HUES64 (cell line): ENCODE measurements around the gene GOLGA2. TPM values are rescaled to one million over a fixed set of nuclear protein-coding genes. Genes with fewer than 3 reads are reported as not detected.

Experiments
- H3K27ac ChIP-seq: 2 replicates; pipeline ENCODE4 v1.7.0; 2013; ENCODE audit warnings: low read depth, low read length, inconsistent platforms
- H3K27me3 ChIP-seq: 2 replicates; pipeline ENCODE4 v1.6.1; 2013; ENCODE audit warnings: mild to moderate bottlenecking, low read length; ENCODE audit not compliant: insufficient read depth
- H3K36me3 ChIP-seq: 2 replicates; pipeline ENCODE4 v1.6.1; 2013; ENCODE audit warnings: mild to moderate bottlenecking, low read length; ENCODE audit not compliant: insufficient read depth
- H3K4me1 ChIP-seq: 2 replicates; pipeline ENCODE4 v1.6.1; 2013; ENCODE audit warnings: mild to moderate bottlenecking, low read length, moderate library complexity; ENCODE audit not compliant: insufficient read depth
- H3K4me3 ChIP-seq: 2 replicates; pipeline ENCODE4 v1.5.1; 2013; ENCODE audit warnings: mild to moderate bottlenecking, low read length, moderate library complexity
- H3K9ac ChIP-seq: 2 replicates; pipeline ENCODE4 v1.6.1; 2013; ENCODE audit warnings: mild to moderate bottlenecking, low read depth, low read length
- H3K9me3 ChIP-seq: 2 replicates; pipeline ENCODE4 v1.6.1; 2013; ENCODE audit warnings: low read depth, low read length; ENCODE audit not compliant: insufficient read depth
- whole genome bisulfite sequencing: fragments of 150-250, 120-280 bp; methylation state at CpG from one replicate; pipeline ENCODE4 v1.1.7; 2013; ENCODE audit warnings: missing lambda C conversion rate; 5-methylcytosine and 5-hydroxymethylcytosine counted together
- polyA plus RNA-seq, 2 experiments: library from polyadenylated mRNA; stranded (reverse); fragments of 50-300 nt; gene quantifications; one replicate each; pipeline ENCODE4 v1.2.3, GENCODE V29; 2013

The GOLGA2 gene, protein sequence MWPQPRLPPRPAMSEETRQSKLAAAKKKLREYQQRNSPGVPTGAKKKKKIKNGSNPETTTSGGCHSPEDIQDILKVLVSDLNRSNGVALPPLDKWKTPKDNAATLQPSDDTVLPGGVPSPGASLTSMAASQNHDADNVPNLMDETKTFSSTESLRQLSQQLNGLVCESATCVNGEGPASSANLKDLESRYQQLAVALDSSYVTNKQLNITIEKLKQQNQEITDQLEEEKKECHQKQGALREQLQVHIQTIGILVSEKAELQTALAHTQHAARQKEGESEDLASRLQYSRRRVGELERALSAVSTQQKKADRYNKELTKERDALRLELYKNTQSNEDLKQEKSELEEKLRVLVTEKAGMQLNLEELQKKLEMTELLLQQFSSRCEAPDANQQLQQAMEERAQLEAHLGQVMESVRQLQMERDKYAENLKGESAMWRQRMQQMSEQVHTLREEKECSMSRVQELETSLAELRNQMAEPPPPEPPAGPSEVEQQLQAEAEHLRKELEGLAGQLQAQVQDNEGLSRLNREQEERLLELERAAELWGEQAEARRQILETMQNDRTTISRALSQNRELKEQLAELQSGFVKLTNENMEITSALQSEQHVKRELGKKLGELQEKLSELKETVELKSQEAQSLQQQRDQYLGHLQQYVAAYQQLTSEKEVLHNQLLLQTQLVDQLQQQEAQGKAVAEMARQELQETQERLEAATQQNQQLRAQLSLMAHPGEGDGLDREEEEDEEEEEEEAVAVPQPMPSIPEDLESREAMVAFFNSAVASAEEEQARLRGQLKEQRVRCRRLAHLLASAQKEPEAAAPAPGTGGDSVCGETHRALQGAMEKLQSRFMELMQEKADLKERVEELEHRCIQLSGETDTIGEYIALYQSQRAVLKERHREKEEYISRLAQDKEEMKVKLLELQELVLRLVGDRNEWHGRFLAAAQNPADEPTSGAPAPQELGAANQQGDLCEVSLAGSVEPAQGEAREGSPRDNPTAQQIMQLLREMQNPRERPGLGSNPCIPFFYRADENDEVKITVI
- polyA plus RNA-seq (2013, experiment 1 of 2), result 22.2 TPM
- polyA plus RNA-seq (2013, experiment 2 of 2), result 24.2 TPM

DNA sequence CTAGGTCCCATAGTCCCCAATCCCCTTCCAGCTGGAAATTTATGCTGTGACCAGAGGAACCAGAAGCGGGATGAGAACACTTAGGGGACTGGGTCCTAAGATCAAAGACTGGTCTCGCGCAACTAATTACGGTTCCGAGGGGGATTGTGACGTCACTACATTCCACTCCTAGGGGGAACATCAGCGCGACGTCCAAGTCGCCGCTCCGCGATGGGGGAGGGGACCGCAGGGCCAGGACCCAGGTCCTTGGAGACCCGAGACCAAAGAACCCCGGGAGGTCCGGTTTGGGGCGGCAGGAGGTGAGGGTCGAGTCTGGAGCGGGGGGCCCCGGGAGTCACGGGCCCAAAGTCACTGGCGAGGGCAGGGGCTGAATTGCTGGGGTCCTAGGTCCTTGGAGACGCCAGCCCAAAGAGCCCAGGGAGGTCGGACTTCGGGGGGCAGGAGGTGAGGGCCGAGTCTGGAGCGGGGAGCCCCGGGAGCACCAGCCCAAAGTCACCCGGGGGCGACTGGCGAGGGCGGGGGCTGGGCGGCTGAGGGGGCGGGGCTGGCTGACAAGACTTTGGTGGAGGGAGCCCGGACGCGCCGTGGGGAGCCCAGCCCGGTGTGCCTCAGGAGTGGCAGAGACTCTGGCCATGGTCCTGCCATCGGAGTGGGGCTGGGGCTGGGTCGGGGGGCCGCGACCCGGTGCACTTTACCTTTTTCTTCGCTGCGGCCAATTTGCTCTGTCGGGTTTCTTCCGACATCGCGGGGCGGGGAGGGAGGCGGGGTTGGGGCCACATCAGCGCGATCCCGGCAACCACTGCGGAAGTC, at the start of gene GOLGA2:
Gene GOLGA2, minus strand, starts transcription at position 810 of the 810 bp plus-strand sequence. Its CDS starts 31 bp downstream, at position 779.
- Histone ChIP-seq H3K4me3 (peak within 1 kb of the TSS; percentile 72), H3K9ac (peak within 1 kb of the TSS; percentile 81), H3K36me3 (peaks cover 25% of the 10 kb centered on the region), H3K4me1 (no peaks in the 10 kb centered on the region), H3K27me3 (no peaks in the 10 kb centered on the region), H3K27ac (peak within 1 kb of the TSS; percentile 91), H3K9me3 (no peaks in the 10 kb centered on the region)
- WGBS, result under 1% methylated on average over 57 of the region's 57 CpGs

DNA sequence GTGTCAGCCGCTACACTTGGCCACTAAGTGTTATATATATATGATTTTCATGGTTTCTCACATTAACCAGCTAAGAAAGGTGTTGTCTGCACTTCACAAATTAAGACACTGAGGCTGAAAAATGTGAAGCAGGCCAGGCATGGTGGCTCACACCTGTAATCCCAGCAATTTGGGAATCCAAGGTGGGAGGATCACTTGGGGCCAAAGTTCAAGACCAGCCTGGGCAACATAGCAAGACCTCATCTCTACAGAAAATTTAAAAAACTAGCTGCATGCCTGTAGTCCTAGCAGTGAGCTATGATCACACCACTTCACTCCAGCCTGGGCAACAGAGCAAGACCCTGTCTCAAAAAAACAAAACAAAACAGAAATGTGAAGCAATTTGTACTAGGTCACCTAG, 48.6 kb upstream of the GOLGA2 start:
- no CpG with 5 or more reads among the region's 1 CpG for WGBS
- Histone ChIP-seq H3K9ac (no peak overlapping the region), H3K9me3 (no peaks in the 10 kb centered on the region), H3K27me3 (no peaks in the 10 kb centered on the region), H3K36me3 (peaks cover 44% of the 10 kb centered on the region), H3K4me1 (peaks cover 6% of the 10 kb centered on the region; the same call in 1 of the 2 replicates), H3K27ac (no peak overlapping the region), H3K4me3 (no peak overlapping the region)

DNA sequence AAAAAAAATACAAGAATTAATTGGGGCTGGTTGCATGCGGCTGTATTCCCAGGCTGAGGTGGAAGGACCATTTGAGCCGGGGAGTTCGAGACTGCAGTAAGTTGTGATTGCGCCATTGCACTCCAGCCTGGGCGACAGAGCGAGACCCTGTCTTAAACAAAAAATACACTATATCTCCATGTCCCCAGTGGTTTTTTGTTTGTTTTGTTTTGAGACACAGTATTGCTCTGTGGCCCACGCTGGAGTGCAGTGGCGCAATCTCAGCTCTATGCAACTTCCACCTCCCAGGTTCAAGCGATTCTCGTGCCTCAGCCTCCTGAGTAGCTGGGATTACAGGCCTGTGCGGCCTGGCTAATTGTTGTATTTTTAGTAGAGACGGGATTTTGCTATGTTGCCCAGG, 48.0 kb upstream of the GOLGA2 start:
- H3K4me3 ChIP-seq, result peak overlapping the region; percentile 68
- WGBS, result 96% methylated on average over 12 of the region's 12 CpGs
- no peaks in the 10 kb centered on the region for H3K9me3 ChIP-seq
- H3K27me3 ChIP-seq, result no peaks in the 10 kb centered on the region
- H3K27ac ChIP-seq, result no peak overlapping the region
- H3K4me1 ChIP-seq, result peaks cover 6% of the 10 kb centered on the region; the same call in 1 of the 2 replicates
- peaks cover 41% of the 10 kb centered on the region for H3K36me3 ChIP-seq
- H3K9ac ChIP-seq, result peak overlapping the region; percentile 80; the same call in 1 of the 2 replicates

DNA sequence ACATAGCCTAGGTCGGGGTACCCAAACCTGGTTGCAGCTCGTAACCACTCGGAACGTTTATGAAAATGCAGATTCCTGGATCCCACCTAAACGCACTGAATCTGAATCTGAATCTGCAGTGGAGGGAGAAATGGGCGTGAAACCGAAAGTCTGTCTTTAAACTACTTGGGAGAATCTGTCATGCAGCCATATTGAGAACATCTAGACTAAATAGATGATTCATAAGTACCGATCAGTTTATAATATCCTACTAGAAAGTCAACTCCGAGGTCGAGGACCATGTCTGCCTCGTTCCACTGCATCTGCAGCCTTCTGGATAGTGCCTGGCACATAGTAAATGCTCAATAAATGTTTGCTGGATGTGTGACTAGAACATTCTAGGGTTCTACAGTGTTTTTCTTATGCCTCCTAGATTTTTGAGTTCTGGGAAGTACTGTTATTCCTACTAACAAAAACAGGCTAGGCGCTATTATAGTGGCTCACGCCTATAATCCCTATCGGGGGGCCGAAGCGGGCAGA, 47.5 kb upstream of the GOLGA2 start:
- H3K4me1 ChIP-seq, result peaks cover 6% of the 10 kb centered on the region; the same call in 1 of the 2 replicates
- H3K27ac ChIP-seq, result no peak overlapping the region; the same call in 1 of the 2 replicates
- peak overlapping the region; percentile 68 for H3K4me3 ChIP-seq
- H3K9ac ChIP-seq, result peak overlapping the region; percentile 80
- H3K27me3 ChIP-seq, result no peaks in the 10 kb centered on the region
- peaks cover 40% of the 10 kb centered on the region for H3K36me3 ChIP-seq
- H3K9me3 ChIP-seq, result no peaks in the 10 kb centered on the region
- WGBS, result 33% methylated on average over 16 of the region's 16 CpGs

DNA sequence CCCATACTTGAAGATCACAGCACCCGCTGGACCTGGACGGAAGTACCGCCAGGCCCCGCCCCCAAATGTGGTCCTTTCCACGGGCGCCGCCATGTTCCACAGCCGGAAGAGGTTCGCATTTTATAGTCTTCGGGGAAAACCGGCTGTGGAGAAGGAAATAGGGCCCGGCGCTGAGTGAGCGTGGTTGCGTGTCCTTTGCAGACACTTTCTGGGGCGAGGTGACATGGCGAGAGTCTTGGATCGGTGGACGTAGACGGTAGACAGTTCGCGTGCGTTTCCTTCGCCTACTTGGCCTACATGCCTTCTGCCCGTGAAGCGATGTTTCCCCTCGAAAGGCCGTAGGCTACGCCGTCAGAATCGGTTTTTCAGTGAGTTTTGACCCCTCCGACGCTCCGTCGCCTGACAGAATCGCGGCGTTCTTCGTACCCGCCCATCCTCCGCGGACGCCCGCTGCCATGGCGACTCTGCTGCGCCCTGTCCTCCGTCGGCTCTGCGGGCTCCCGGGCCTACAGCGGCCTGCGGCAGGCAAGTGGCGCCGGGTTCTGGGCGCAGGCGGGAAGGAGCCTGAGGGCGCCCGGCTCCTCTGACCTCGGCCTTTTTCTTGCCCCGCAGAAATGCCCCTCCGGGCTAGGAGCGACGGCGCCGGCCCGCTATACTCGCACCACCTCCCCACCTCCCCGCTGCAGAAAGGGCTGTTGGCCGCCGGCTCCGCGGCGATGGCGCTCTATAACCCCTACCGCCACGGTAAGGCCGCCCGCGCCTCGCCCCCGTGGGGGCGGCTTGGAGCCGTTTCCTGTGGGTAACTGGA, 46.8 kb upstream of the GOLGA2 start, which contains the start of the genes COQ4 and TRUB2:
Gene COQ4, plus strand, starts transcription at position 436 of the 808 bp plus-strand sequence. Its CDS starts 20 bp downstream, at position 456.
Gene TRUB2, minus strand, starts transcription at position 44 of the 808 bp plus-strand sequence. Its CDS starts 39 bp downstream, at position 5.
- Histone ChIP-seq H3K27ac (peak within 1 kb of the TSS; percentile 74), H3K9me3 (no peaks in the 10 kb centered on the region), H3K4me3 (peak within 1 kb of the TSS; percentile 68), H3K27me3 (no peaks in the 10 kb centered on the region), H3K4me1 (peaks cover 6% of the 10 kb centered on the region; the same call in 1 of the 2 replicates), H3K36me3 (peaks cover 37% of the 10 kb centered on the region), H3K9ac (peak within 1 kb of the TSS; percentile 80)
- under 1% methylated on average over 83 of the region's 83 CpGs for WGBS

DNA sequence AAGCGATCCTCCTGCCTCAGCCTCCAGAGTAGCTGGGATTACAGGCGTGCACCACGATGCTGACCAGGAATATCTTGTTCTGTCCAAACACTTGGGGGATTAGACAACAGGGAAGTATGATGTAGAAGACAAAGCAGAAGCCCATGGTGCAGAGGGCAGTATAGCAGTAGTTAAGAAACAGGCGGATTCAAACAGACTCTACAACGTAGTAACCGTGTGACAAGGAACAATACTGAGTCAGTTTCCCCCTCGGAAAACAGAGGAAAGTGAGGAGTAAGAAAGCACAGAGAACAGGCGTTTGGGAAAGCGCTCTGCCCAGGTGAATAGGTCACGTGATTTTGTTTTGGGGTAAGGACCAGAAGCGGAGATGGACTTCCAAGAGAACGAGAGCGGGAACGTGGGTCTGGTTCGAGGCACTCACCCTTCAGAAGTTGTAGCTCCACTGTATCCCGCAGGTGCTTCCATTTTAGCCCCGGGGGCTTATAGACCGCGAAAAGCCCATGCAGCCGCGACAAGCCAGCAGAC, 46.1 kb upstream of the GOLGA2 start:
- Histone ChIP-seq H3K9ac (peak overlapping the region; percentile 80), H3K4me3 (peak overlapping the region; percentile 68), H3K4me1 (peaks cover 6% of the 10 kb centered on the region; the same call in 1 of the 2 replicates), H3K36me3 (peaks cover 39% of the 10 kb centered on the region), H3K9me3 (no peaks in the 10 kb centered on the region), H3K27me3 (no peaks in the 10 kb centered on the region), H3K27ac (peak overlapping the region; percentile 74; the same call in 1 of the 2 replicates)
- 2% methylated on average over 21 of the region's 21 CpGs for WGBS

DNA sequence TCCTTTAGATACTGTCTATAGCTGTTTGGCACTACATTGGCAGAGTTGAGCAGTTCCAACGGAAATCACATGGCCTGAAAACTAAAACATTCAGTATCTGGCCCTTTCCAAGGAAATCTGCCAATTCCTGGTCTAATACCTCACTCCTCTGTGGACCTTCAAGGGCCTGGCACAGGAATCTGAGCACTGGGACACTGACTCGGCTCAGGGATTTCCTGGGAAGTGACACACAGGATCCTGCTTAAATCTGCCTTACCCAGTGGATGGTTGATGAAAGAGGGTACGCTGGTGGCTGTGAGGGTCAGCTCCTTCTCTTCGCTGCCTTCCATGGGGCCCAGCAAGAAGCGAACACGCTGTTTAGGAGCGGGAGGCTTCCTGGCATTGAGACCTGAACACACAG, 45.5 kb upstream of the GOLGA2 start:
- Histone ChIP-seq H3K4me1 (peaks cover 6% of the 10 kb centered on the region; the same call in 1 of the 2 replicates), H3K36me3 (peaks cover 43% of the 10 kb centered on the region), H3K4me3 (peak overlapping the region; percentile 68), H3K9me3 (no peaks in the 10 kb centered on the region), H3K27me3 (no peaks in the 10 kb centered on the region), H3K9ac (peak overlapping the region; percentile 80), H3K27ac (no peak overlapping the region)
- 91% methylated on average over 7 of the region's 7 CpGs for WGBS

DNA sequence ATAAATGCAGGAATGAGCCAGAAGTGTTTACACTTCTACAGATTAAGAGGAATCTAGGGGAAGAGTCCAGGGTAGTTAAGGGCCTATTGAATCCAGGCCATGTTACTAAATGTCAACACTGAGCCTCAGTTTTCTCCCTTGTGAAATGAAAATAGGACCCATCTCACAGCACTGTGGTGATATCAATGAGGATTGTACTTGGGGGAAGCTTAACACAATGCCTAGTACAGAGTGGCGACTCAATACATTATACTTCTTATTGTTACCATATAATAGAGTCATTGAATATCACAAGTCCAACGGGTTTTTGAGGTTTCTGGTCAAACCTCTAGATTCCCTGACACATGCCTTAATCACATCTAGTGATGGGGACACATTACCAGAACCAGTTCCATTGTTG, 41.8 kb upstream of the GOLGA2 start:
- no peak overlapping the region for H3K4me3 ChIP-seq
- no peak overlapping the region for H3K9ac ChIP-seq
- WGBS, result 95% methylated on average over 2 of the region's 2 CpGs
- H3K36me3 ChIP-seq, result peaks cover 53% of the 10 kb centered on the region
- H3K27me3 ChIP-seq, result no peaks in the 10 kb centered on the region
- H3K4me1 ChIP-seq, result peaks cover 6% of the 10 kb centered on the region; the same call in 1 of the 2 replicates
- H3K9me3 ChIP-seq, result no peaks in the 10 kb centered on the region
- no peak overlapping the region for H3K27ac ChIP-seq

DNA sequence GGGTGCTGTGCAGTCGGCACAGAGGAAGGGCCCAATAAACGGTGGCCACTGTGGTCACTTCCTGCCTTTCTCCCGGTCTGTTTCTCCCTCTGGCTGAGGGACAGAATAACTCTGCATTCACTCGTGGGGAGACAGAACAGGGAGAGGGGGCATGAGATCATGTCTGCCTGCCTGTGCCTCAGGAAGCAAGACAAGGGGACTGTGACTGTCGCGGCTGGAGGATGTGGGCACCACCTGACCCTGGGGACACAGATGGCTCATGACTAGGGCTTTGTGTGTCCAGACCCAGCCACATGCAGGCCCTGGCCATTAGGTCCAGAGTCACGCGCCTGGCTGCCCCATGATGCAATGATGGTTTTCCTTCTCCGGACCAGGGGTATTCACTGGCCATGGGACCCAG, 40.6 kb upstream of the GOLGA2 start:
- Histone ChIP-seq H3K4me1 (peaks cover 2% of the 10 kb centered on the region; the same call in 1 of the 2 replicates), H3K27ac (no peak overlapping the region), H3K9ac (no peak overlapping the region), H3K27me3 (no peaks in the 10 kb centered on the region), H3K9me3 (no peaks in the 10 kb centered on the region), H3K36me3 (peaks cover 55% of the 10 kb centered on the region), H3K4me3 (no peak overlapping the region)
- WGBS, result 94% methylated on average over 9 of the region's 9 CpGs
